NCI-H524 (cell line): ENCODE data around the gene MBNL3.
"Not testable (repeated sequence)": the region's sequence is repeated elsewhere in the genome, so short reads cannot be mapped to it uniquely, and the experiment has no call there.

Experiments used
- DNase-seq, 2 experiments: peaks; one replicate each; lab custom pipeline; 2025; lab: John Stamatoyannopoulos, UW

Gene MBNL3

DNA sequence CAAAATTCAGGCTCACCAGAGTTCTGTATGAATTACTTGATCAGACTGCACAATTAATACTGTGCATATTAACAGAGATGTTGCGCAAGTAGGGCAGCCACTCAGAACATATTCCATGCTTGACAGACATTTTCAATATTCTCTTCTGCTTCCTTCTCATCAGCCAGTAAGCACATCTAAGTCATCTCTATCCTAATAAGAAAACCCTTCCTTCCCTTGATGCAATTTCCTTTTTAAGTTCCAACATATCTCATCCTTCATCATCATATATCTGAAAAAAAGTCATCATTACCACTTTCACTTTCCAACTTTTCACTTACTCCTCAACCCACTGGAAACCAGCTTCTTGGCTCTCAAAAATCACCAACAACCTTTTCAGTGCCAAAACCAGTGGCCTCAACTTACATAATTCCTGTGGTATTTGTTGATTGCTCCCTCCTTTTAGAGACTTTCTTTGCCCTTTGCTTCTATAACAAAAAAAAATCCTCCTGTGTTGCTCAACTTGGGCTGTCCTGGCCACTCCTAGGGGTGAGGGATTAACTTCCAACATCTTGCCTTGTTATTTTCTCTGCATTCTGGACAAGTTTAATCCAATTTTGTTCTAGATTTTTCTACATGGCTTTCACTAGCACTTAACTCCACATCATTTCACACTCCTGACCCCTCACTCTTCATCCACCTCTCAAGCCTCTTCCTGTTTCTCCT, 14.1 kb downstream of the MBNL3 start:
- DNase-seq = no peak

DNA sequence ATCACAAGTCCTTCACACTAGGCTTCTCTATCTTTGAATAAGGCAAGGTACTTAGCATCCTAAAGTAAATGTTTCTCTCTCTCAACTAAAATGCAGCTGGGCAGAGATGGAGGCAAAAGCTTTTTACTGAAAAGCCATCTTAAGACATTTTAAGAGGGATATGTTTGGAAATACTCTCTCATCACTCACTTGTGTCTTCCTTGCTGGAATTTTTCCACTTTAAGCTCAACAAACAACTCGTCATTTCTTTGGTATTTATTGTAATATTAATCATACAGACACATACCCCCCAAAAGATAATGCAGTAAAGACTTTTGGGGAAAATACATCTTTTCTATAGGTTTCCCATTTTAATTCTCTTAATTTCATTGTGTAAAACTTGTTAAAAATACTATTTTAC, 16.4 kb downstream of the MBNL3 start:
- DNase-seq = no peak

DNA sequence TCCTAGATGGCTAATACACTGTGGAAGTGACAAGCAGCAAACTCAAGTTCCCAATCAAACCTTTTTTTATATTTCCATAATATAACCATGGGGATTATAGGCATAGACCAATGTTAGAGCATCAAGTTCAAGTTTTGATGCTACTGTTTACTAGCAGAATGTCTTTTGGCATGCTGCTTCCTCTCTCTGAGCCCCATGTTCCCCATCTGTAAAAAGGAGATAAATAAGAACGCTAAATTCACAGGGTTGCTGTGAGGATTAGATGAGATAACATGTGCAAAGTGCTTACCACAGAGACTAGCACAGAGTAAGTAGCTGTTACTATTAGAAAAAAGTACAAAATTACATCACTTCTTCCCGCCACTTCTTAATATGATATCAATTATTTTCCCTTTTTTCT, 18.0 kb downstream of the MBNL3 start:
- DNase-seq = no peak

- no peak for DNase-seq
Observed at GRCh38 chrX:132470179-132470578, 18.7 kb downstream of the MBNL3 start.

DNA sequence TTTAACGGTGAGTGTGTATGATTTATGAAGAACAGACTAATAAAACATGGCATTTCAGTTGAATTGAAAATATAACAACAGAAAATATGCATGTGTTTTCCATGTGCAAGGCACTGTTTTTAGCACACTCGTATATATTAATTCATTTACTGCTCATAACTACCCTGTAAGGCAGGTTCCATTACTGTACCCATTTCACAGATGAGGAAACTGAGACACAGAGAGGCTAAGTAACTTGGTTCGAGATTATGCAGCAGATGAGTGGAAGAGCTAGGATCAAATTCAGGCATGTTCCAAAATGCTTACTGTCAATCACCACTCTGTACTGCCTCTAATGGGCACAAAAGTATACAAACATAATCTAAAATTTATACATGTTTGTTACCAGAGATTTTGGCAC, 20.4 kb downstream of the MBNL3 start:
- DNase-seq = no peak

GRCh38 chrX:132467989-132468388, 20.8 kb downstream of the MBNL3 start:
- DNase-seq = no peak

GRCh38 chrX:132467026-132467425, 21.8 kb downstream of the MBNL3 start:
- no peak for DNase-seq

DNA sequence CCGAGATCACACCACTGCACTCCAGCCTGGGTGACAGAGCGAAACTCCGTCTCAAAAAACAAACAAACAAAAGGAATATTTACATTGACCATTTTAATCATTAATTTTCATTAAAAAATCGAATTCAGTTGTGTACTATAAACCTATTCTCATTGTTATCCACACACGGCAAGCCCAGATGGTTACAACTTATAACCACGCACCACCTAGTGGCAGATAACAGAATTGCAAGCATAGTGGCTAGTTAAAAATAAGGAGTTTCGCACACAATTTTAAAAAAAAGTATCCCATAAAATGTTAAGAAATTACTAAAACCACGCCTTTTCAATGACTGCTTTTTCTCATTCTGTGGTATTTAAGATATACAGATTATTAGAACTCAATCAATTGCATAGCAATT, 25.4 kb downstream of the MBNL3 start:
- no peak for DNase-seq

DNA sequence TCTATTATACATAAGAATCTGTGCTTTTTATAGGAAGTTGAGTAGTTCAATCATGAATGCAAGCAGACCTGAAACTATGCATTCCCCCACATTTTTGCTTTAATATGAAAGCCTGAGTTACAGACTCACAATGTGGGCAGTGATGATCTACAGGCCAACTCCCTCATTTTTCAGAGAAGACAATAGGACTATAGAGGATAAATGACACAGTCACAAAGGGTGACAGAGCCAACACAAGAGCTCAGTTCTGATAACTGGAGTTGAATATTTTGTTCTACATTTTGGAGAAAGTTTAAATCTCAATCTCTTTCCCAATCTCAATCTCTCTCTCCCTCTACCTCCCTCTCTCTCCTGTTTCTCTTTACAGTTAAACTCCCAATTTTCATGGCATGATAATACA, 27.0 kb downstream of the MBNL3 start:
- no peak for DNase-seq

- no peak for DNase-seq
Observed at GRCh38 chrX:132452911-132453550, 35.8 kb downstream of the MBNL3 start.

DNA sequence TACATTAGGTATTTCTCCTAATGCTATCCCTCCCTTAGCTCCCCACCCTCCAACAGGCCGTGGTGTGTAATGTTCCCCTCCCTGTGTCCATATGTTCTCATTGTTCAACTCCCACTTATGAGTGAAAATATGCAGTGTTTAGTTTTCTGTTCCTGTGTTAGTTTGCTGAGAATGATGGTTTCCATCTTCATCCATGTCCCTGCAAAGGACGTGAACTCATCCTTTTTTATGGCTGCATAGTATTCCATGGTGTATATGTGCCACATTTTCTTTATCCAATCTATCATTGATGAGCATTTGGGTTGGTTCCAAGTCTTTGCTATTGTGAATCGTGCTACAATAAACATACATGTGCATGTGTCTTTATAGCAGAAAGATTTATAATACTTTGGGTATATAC, 42.9 kb downstream of the MBNL3 start:
- DNase-seq = not testable (repeated sequence)

DNA sequence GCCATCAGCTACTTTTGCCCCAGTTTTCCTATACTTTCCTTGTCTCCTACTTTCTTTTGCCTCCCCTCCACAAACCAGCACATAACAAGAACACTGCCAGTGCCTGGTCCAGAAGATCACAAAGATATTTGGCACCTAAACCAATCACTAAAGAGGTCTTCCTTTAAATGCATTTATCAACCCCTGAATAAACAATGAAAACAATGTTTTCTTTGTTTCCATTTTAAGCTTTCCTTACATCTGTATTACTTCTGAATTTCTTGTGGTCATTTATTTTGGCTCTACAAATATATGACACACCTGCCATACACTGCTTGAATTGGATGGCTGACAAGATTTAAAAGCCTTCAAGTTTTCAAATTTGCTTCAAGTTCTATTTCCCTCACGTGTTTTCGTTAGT, 43.9 kb downstream of the MBNL3 start:
- no peak for DNase-seq

GRCh38 chrX:132443196-132444135, 45.4 kb downstream of the MBNL3 start:
- DNase-seq = no peak

DNA sequence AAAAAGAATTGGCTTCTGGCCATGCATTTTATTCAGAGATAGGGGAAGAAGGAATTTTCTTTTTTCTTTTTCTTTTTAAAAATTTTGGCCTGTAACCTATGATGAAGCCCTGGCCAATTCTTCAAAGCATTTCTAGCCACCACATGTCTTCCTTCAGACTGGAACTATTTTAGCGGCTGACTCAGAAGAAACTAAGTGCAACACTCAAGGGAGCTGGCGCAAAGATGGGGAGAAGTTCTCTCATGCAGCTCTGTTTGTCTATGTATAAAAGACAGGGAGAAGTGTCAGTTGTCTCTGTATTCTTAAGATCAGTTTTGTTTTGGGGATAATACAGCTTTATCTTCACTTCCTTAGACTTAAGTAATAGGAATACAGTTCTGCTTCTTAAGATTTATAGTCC, 46.1 kb downstream of the MBNL3 start:
- DNase-seq = no peak

DNA sequence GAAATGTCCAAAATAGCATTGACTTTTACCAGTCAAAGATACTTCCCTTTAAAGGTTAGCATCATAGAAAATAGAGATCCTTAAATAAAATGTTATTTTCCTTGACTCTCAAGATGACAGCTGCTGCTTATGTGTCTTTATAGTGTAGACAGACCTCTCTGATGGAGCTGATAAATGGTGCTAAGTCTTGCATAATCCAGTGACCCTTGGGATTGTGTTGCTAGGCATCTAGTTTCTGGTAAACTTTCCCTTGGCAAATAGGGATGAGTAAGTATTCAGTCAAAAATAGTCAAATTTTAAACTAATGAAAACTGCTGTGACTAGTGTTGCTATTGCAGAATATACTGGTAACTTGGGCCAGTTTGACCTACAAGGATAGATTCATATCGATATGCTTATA, 53.6 kb downstream of the MBNL3 start:
- DNase-seq = no peak

GRCh38 chrX:132433551-132433950, 55.3 kb downstream of the MBNL3 start:
- DNase-seq = no peak

- no peak for DNase-seq
Observed at GRCh38 chrX:132433001-132433400, 55.8 kb downstream of the MBNL3 start.

- no peak for DNase-seq
Observed at GRCh38 chrX:132428896-132429295, 59.9 kb downstream of the MBNL3 start.

- DNase-seq = no peak
Observed at GRCh38 chrX:132426695-132427281, 62.0 kb downstream of the MBNL3 start.

GRCh38 chrX:132425744-132426318, 63.0 kb downstream of the MBNL3 start:
- no peak for DNase-seq

DNA sequence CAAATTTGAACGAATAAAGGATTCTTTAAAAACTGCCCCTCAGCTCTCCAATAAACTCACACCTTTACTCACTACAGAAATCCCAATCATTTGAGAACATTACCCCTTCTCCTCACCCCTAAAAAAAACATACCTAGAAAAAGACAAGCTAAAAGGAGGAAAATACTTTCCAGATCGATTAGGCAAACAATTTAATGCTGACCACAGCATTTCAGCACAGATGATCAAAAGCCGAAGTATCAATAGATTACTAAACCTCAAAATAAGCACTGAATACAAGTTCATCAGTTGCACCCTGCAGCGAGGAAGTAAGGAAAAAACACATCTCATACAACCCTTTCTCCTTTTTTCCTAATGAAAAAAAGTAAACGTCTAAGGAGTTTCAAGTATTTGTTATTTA, 65.5 kb downstream of the MBNL3 start:
- no peak for DNase-seq

DNA sequence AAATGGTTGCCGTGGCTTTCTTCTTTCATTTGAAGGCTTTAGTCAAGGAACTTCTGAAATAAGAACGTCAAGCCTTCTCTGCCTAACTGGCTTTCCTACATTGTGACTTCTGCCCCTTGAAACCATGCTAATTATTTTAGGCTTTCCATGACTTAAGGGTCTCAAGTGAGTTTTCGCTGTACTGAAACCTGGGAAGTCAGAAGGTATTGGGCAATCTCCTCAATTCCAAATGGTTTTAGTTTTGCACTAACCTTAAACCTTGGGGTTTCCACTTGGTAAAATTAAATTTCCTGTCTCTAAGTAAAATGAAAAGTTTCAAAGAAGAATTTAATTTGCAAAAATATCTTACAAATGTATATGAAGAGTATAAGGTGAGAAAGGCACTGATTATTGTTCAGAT, 73.8 kb downstream of the MBNL3 start:
- no peak for DNase-seq
